RCC 7860 (cell line): ENCODE results near the gene CHD3.

ENCODE experiments used
- DNase-seq: peaks from one replicate; pipeline ENCODE4 v3.0.0-alpha.2; 2015; ENCODE audit warnings: low spot score
- FAIRE-seq: peaks from 2 replicates; lab custom pipeline; 2012; peaks lifted over from hg19 to GRCh38; lab: Jason Lieb, UNC

Gene CHD3

GRCh38 chr17:7893187-7893880, 4.7 kb downstream of the CHD3 start:
- no peak for FAIRE-seq
- no peak for DNase-seq

- FAIRE-seq: no peak
- DNase-seq: no peak
Measured at GRCh38 chr17:7894226-7894625, 5.6 kb downstream of the CHD3 start.

GRCh38 chr17:7894866-7895265, 6.3 kb downstream of the CHD3 start:
- no peak for FAIRE-seq
- DNase-seq: no peak

GRCh38 chr17:7897090-7897489, 8.5 kb downstream of the CHD3 start:
- FAIRE-seq (no peak), DNase-seq (peak; percentile 57)

- no peak for FAIRE-seq
Measured at GRCh38 chr17:7897773-7898172, 9.2 kb downstream of the CHD3 start.

GRCh38 chr17:7903154-7904103, 14.8 kb downstream of the CHD3 start:
- no peak for FAIRE-seq
- no peak for DNase-seq

More at GRCh38 chr17:7897773-7898172, 9.2 kb downstream of the CHD3 start:
- no peak for DNase-seq

GRCh38 chr17:7909089-7909488, 20.5 kb downstream of the CHD3 start:
- FAIRE-seq (no peak), DNase-seq (no peak)

- FAIRE-seq (no peak), DNase-seq (no peak)
Measured at GRCh38 chr17:7910281-7910680, 21.7 kb downstream of the CHD3 start.

GRCh38 chr17:7910711-7911110, 22.1 kb downstream of the CHD3 start:
- FAIRE-seq (no peak), DNase-seq (no peak)

GRCh38 chr17:7911116-7911515, 22.5 kb downstream of the CHD3 start:
- FAIRE-seq: no peak
- DNase-seq: no peak

GRCh38 chr17:7912927-7913524, 24.4 kb downstream of the CHD3 start:
- peak; percentile 63 for DNase-seq
- FAIRE-seq: peak; percentile 57

GRCh38 chr17:7915179-7915610, 26.6 kb downstream of the CHD3 start:
- DNase-seq (peak; percentile 8), FAIRE-seq (no peak)

- DNase-seq (peak; percentile 77), FAIRE-seq (no peak)
Measured at GRCh38 chr17:7915611-7916384, 27.2 kb downstream of the CHD3 start, which contains the start of gene RNF227. Gene RNF227, minus strand, starts transcription at chr17:7916289. Its CDS starts 94 bp downstream, at chr17:7916195.

- DNase-seq: no peak
- FAIRE-seq: no peak
Measured at GRCh38 chr17:7916385-7916682, 27.7 kb downstream of the CHD3 start.

GRCh38 chr17:7916808-7917207, 28.2 kb downstream of the CHD3 start:
- FAIRE-seq (no peak), DNase-seq (no peak)

- FAIRE-seq: no peak
Measured at GRCh38 chr17:7922269-7922844, 33.8 kb downstream of the CHD3 start.

GRCh38 chr17:7922845-7923628, 34.4 kb downstream of the CHD3 start:
- FAIRE-seq (no peak), DNase-seq (no peak)

More at GRCh38 chr17:7922269-7922844, 33.8 kb downstream of the CHD3 start:
- no peak for DNase-seq

- DNase-seq (no peak), FAIRE-seq (no peak)
Measured at GRCh38 chr17:7927596-7927995, 39.0 kb downstream of the CHD3 start.

- DNase-seq (no peak), FAIRE-seq (no peak)
Measured at GRCh38 chr17:7929158-7930023, 40.8 kb downstream of the CHD3 start, which contains the start of gene KCNAB3. Gene KCNAB3, minus strand, starts transcription at chr17:7929856. Its CDS starts 421 bp downstream, at chr17:7929435.
